ENCODE results near the gene NANOS1. TPM values are rescaled to one million over a fixed set of nuclear protein-coding genes. Genes with fewer than 3 reads are reported as not detected.

NANOS1 gene
- total RNA-seq, 1 experiment from 2014 or later: 18.0 TPM

- TF ChIP-seq POLR2AphosphoS5 (IDR thresholded peaks at IDR 0.05; ENCODE audit: low read depth, low read length) (peak; percentile 89), REST (IDR thresholded peaks at IDR 0.05; ENCODE audit: insufficient read depth in 1 of 2, low read depth in 2 of 2, low read length in 1 of 2) (no peak), SIN3A (IDR thresholded peaks at IDR 0.05; ENCODE audit: borderline replicate concordance, insufficient read depth, low read depth, low read length) (peak; percentile 85; the same call in 1 of the 2 replicates), TCF7L2 (IDR thresholded peaks at IDR 0.05; ENCODE audit: low read depth, low read length) (peak; percentile 89), CTCF (IDR thresholded peaks at IDR 0.05) (peak; percentile 53; the same call in 1 of the 2 replicates)
- ATAC-seq: peak; percentile 67
- BruUV-seq (replicated peaks): no TSS peak
- no peak for DNase-seq (ENCODE audit: low read depth, low spot score)
- Histone ChIP-seq H3K4me1 (ENCODE audit: control insufficient read depth, insufficient read depth, low read length) (peaks cover 39% of the 10 kb centered on the region), H3K36me3 (ENCODE audit: control insufficient read depth, insufficient read depth, low read length) (peaks cover 17% of the 10 kb centered on the region), H3K27ac (ENCODE audit: low read length) (peak overlapping the region; percentile 80), H3K4me3 (ENCODE audit: low read depth in 2 of 2, low read length in 2 of 2) (peak overlapping the region; percentile 60 to 76), H3K27me3 (ENCODE audit: control insufficient read depth, insufficient read depth, low read length) (no peaks in the 10 kb centered on the region), H3K9me3 (ENCODE audit: control insufficient read depth, insufficient read depth, low read depth, low read length) (no peaks in the 10 kb centered on the region)
- in situ Hi-C loops (cut with HindIII; ENCODE audit: low pct_unique_long_range_greater_than_20kb, low sequenced_read_pairs): no loop called here
- ChIA-PET CTCF (no interaction called here), POLR2A (interaction anchor here (0.5 kb wide), 1 partner anchor 214 kb away, joined by 3 read pairs; no protein-coding TSS in a partner anchor)
- intact Hi-C loops (cut with micrococcal nuclease; ENCODE audit: unreplicated experiment): loop anchor here (5.0 kb wide), 1 partner anchor 273 kb away; no protein-coding TSS in a partner anchor
Measured at GRCh38 chr10:119030421-119031250, 1.1 kb downstream of the NANOS1 start.

- TF ChIP-seq CTCF (IDR thresholded peaks at IDR 0.05): no peak
- TF ChIP-seq TCF7L2 (IDR thresholded peaks at IDR 0.05; ENCODE audit: low read depth, low read length): peak; percentile 63; the same call in 1 of the 2 replicates
- Histone ChIP-seq H3K27me3 (ENCODE audit: control insufficient read depth, insufficient read depth, low read length) (no peaks in the 10 kb centered on the region), H3K4me3 (ENCODE audit: low read depth in 2 of 2, low read length in 2 of 2) (peak overlapping the region; percentile 60 to 76), H3K9me3 (ENCODE audit: control insufficient read depth, insufficient read depth, low read depth, low read length) (no peaks in the 10 kb centered on the region), H3K36me3 (ENCODE audit: control insufficient read depth, insufficient read depth, low read length) (peaks cover 26% of the 10 kb centered on the region), H3K27ac (ENCODE audit: low read length) (peak overlapping the region; percentile 80), H3K4me1 (ENCODE audit: control insufficient read depth, insufficient read depth, low read length) (peaks cover 30% of the 10 kb centered on the region)
- intact Hi-C loops (cut with micrococcal nuclease; ENCODE audit: unreplicated experiment): loop anchor here (5.0 kb wide), 1 partner anchor 274 kb away; no protein-coding TSS in a partner anchor
- POLR2A ChIA-PET: interaction anchor here (0.5 to 0.6 kb wide), 2 partner anchors 24 to 133 kb away, joined by 3 to 15 read pairs; no protein-coding TSS in a partner anchor
- BruUV-seq (replicated peaks): no TSS peak
- no peak for DNase-seq (ENCODE audit: low read depth, low spot score)
- in situ Hi-C loops (cut with HindIII; ENCODE audit: low pct_unique_long_range_greater_than_20kb, low sequenced_read_pairs): no loop called here
- ATAC-seq: no peak
- CTCF ChIA-PET: interaction anchor here (0.6 kb wide), 1 partner anchor 127 kb away, joined by 3 read pairs; no protein-coding TSS in a partner anchor
Measured at GRCh38 chr10:119031496-119032059, 2.1 kb downstream of the NANOS1 start.
